ENCODE results near the gene ALG2. TPM values are rescaled to one million over a fixed set of nuclear protein-coding genes. Genes with fewer than 3 reads are reported as not detected.

Gene ALG2
- polyA plus RNA-seq, 1 of the 3 experiments (the other 2 are of a cell fraction), result 31.6 TPM

- no peak overlapping the region for H3K4me3 ChIP-seq (ENCODE audit: low read depth in 2 of 2, low read length in 1 of 2)
- H3K27me3 ChIP-seq (ENCODE audit: insufficient read depth), result no peaks in the 10 kb centered on the region
- POLR2A ChIA-PET, result no interaction called here
- no peak for TF ChIP-seq POLR2AphosphoS5 (IDR thresholded peaks at IDR 0.05; ENCODE audit: low read depth, low read length)
- TF ChIP-seq GABPA (IDR thresholded peaks at IDR 0.05; ENCODE audit: low read depth), result no peak
- no peak for TF ChIP-seq NRF1 (IDR thresholded peaks at IDR 0.05; ENCODE audit: low read depth, low read length)
- no peak for TF ChIP-seq FOXJ3 (CRISPR knock-in tag; IDR thresholded peaks at IDR 0.05)
- no peak for TF ChIP-seq TCF12 (IDR thresholded peaks at IDR 0.05)
- TF ChIP-seq, protein P1, sequence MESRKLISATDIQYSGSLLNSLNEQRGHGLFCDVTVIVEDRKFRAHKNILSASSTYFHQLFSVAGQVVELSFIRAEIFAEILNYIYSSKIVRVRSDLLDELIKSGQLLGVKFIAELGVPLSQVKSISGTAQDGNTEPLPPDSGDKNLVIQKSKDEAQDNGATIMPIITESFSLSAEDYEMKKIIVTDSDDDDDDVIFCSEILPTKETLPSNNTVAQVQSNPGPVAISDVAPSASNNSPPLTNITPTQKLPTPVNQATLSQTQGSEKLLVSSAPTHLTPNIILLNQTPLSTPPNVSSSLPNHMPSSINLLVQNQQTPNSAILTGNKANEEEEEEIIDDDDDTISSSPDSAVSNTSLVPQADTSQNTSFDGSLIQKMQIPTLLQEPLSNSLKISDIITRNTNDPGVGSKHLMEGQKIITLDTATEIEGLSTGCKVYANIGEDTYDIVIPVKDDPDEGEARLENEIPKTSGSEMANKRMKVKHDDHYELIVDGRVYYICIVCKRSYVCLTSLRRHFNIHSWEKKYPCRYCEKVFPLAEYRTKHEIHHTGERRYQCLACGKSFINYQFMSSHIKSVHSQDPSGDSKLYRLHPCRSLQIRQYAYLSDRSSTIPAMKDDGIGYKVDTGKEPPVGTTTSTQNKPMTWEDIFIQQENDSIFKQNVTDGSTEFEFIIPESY (IDR thresholded peaks at IDR 0.05; ENCODE audit: borderline replicate concordance, low read depth), result no peak
- TF ChIP-seq, protein P2, sequence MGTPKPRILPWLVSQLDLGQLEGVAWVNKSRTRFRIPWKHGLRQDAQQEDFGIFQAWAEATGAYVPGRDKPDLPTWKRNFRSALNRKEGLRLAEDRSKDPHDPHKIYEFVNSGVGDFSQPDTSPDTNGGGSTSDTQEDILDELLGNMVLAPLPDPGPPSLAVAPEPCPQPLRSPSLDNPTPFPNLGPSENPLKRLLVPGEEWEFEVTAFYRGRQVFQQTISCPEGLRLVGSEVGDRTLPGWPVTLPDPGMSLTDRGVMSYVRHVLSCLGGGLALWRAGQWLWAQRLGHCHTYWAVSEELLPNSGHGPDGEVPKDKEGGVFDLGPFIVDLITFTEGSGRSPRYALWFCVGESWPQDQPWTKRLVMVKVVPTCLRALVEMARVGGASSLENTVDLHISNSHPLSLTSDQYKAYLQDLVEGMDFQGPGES (IDR thresholded peaks at IDR 0.05; ENCODE audit: low read depth, low read length), result no peak
- TF ChIP-seq YY1 (IDR thresholded peaks at IDR 0.05; ENCODE audit: low read depth), result no peak
- CTCF ChIA-PET, result no interaction called here
- WGBS (ENCODE audit: low lambda C conversion rate), result 79% methylated on average over 3 of the region's 3 CpGs
- H3K36me3 ChIP-seq (replicated peaks in 1 of 2; ENCODE audit: control insufficient read depth in 1 of 2, insufficient read depth in 2 of 2, low read length in 1 of 2), result no peaks in the 10 kb centered on the region
- H3K9me2 ChIP-seq, result no peaks in the 10 kb centered on the region
- H3K27ac ChIP-seq (ENCODE audit: low read depth in 2 of 2, low read length in 1 of 2), result no peak overlapping the region
- H4K20me1 ChIP-seq (ENCODE audit: insufficient read depth), result no peaks in the 10 kb centered on the region
- no peak overlapping the region for H2AFZ ChIP-seq (ENCODE audit: low read depth)
- H3K4me2 ChIP-seq, result no peak overlapping the region
- H3K4me1 ChIP-seq (ENCODE audit: control insufficient read depth in 1 of 2, insufficient read depth in 2 of 2, low read depth in 1 of 2, low read length in 1 of 2), result peaks cover 0 to 2% of the 10 kb centered on the region in 2 experiments; a peak in 1 of 4 replicates
- DNase-seq, result no peak
- H3K9me3 ChIP-seq, result no peaks in the 10 kb centered on the region
- H3K79me2 ChIP-seq (ENCODE audit: insufficient read depth), result no peaks in the 10 kb centered on the region
- no peaks in the 10 kb centered on the region for H3F3A ChIP-seq (replicated peaks; ENCODE audit: insufficient read depth)
- no peak overlapping the region for H3K9ac ChIP-seq
Observed at GRCh38 chr9:99244344-99245260, 22.9 kb upstream of the ALG2 start.

DNA sequence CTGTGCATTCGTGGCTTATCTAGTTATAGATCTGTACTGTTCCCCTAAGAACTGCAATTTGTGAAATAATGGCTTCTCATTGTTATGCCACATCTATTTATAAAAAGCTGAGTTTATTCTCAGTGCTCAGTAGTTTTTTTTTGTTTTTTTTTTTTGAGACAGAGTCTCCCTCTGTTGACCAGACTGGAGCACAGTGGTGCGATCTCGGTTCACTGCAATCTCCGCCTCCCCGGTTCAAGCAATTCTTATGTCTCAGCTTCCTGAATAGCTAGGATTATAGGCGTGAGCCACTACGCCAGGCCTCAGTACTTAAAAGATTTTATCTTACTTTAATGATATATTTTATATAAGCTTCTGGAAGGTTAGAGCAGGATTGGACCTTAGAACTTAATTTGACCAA, 19.4 kb upstream of the ALG2 start:
- CTCF ChIA-PET, result interaction anchor here (1.3 to 2.2 kb wide), 2 partner anchors 9 to 56 kb away, joined by 8 to 9 read pairs; no protein-coding TSS in a partner anchor
- H3K27ac ChIP-seq (ENCODE audit: low read depth in 2 of 2, low read length in 1 of 2), result no peak overlapping the region
- H3K4me1 ChIP-seq (ENCODE audit: control insufficient read depth in 1 of 2, insufficient read depth in 2 of 2, low read depth in 1 of 2, low read length in 1 of 2), result peaks cover 5 to 9% of the 10 kb centered on the region in 2 experiments; a peak in 3 of 4 replicates
- H3K27me3 ChIP-seq (ENCODE audit: insufficient read depth), result no peaks in the 10 kb centered on the region
- 95% methylated on average over 7 of the region's 7 CpGs for WGBS (ENCODE audit: low lambda C conversion rate)
- POLR2A ChIA-PET, result no interaction called here
- no peaks in the 10 kb centered on the region for H3K9me3 ChIP-seq
- H3K4me3 ChIP-seq (ENCODE audit: low read depth in 2 of 2, low read length in 1 of 2), result no peak overlapping the region
- H4K20me1 ChIP-seq (ENCODE audit: insufficient read depth), result no peaks in the 10 kb centered on the region
- H3K4me2 ChIP-seq, result no peak overlapping the region
- H3K36me3 ChIP-seq (replicated peaks in 1 of 2; ENCODE audit: control insufficient read depth in 1 of 2, insufficient read depth in 2 of 2, low read length in 1 of 2), result no peaks in the 10 kb centered on the region
- no peaks in the 10 kb centered on the region for H3F3A ChIP-seq (replicated peaks; ENCODE audit: insufficient read depth)
- no peak overlapping the region for H2AFZ ChIP-seq (ENCODE audit: low read depth)
- H3K9me2 ChIP-seq, result no peaks in the 10 kb centered on the region
- no peak overlapping the region for H3K9ac ChIP-seq
- no peaks in the 10 kb centered on the region for H3K79me2 ChIP-seq (ENCODE audit: insufficient read depth)
- DNase-seq, result no peak
- TF ChIP-seq, protein P1 (IDR thresholded peaks at IDR 0.05; ENCODE audit: borderline replicate concordance, low read depth), result no peak
- no peak for TF ChIP-seq GABPA (IDR thresholded peaks at IDR 0.05; ENCODE audit: low read depth)
- no peak for TF ChIP-seq TAF1 (IDR thresholded peaks at IDR 0.05; ENCODE audit: borderline replicate concordance, low read depth, low read length)
- TF ChIP-seq FOSL2 (IDR thresholded peaks at IDR 0.05; ENCODE audit: borderline replicate concordance, low read depth), result no peak
- TF ChIP-seq, protein P3, sequence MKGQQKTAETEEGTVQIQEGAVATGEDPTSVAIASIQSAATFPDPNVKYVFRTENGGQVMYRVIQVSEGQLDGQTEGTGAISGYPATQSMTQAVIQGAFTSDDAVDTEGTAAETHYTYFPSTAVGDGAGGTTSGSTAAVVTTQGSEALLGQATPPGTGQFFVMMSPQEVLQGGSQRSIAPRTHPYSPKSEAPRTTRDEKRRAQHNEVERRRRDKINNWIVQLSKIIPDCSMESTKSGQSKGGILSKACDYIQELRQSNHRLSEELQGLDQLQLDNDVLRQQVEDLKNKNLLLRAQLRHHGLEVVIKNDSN (IDR thresholded peaks at IDR 0.05; ENCODE audit: borderline replicate concordance, low read depth), result no peak
- TF ChIP-seq FOXJ3 (CRISPR knock-in tag; IDR thresholded peaks at IDR 0.05), result no peak
- TF ChIP-seq, protein P4, sequence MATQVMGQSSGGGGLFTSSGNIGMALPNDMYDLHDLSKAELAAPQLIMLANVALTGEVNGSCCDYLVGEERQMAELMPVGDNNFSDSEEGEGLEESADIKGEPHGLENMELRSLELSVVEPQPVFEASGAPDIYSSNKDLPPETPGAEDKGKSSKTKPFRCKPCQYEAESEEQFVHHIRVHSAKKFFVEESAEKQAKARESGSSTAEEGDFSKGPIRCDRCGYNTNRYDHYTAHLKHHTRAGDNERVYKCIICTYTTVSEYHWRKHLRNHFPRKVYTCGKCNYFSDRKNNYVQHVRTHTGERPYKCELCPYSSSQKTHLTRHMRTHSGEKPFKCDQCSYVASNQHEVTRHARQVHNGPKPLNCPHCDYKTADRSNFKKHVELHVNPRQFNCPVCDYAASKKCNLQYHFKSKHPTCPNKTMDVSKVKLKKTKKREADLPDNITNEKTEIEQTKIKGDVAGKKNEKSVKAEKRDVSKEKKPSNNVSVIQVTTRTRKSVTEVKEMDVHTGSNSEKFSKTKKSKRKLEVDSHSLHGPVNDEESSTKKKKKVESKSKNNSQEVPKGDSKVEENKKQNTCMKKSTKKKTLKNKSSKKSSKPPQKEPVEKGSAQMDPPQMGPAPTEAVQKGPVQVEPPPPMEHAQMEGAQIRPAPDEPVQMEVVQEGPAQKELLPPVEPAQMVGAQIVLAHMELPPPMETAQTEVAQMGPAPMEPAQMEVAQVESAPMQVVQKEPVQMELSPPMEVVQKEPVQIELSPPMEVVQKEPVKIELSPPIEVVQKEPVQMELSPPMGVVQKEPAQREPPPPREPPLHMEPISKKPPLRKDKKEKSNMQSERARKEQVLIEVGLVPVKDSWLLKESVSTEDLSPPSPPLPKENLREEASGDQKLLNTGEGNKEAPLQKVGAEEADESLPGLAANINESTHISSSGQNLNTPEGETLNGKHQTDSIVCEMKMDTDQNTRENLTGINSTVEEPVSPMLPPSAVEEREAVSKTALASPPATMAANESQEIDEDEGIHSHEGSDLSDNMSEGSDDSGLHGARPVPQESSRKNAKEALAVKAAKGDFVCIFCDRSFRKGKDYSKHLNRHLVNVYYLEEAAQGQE (IDR thresholded peaks at IDR 0.05; ENCODE audit: low read depth, low read length), result no peak
